Measurements from ENCODE around the gene HEPACAM.

DNA sequence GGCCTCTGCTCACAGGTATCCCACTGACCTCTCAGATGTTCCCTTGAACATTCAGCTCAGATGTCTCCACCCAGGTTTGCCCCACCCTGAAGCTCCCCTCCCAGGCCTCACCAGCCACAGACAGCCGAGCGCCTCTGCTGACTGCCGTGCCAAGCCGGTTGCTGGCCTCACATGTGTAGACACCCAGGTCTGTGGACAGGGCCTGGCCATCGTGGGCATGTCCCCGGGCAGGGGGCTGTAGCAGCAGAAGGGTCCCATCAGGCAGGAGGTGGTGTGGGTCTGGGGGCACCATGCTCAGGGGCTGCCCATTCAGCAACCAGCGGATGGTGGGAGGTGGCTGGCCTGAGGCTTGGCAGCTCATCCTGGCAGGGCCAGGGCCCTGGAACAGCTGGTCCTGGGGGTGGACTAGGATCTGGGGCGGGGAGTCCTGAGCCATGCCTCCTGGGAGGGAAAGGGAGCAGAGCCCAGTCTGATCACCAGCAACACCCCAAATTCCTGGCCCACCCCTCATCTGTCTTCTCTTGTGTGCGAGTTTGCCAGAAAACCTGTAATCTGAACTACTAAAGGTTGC lies 38.9 kb downstream of the HEPACAM start:
- TF ChIP-seq, protein P1, sequence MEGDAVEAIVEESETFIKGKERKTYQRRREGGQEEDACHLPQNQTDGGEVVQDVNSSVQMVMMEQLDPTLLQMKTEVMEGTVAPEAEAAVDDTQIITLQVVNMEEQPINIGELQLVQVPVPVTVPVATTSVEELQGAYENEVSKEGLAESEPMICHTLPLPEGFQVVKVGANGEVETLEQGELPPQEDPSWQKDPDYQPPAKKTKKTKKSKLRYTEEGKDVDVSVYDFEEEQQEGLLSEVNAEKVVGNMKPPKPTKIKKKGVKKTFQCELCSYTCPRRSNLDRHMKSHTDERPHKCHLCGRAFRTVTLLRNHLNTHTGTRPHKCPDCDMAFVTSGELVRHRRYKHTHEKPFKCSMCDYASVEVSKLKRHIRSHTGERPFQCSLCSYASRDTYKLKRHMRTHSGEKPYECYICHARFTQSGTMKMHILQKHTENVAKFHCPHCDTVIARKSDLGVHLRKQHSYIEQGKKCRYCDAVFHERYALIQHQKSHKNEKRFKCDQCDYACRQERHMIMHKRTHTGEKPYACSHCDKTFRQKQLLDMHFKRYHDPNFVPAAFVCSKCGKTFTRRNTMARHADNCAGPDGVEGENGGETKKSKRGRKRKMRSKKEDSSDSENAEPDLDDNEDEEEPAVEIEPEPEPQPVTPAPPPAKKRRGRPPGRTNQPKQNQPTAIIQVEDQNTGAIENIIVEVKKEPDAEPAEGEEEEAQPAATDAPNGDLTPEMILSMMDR (IDR thresholded peaks at IDR 0.05) = no peak
- TF ChIP-seq POLR2A (IDR thresholded peaks at IDR 0.05) = no peak
